HPDE6-E6E7 (cell line): ENCODE data around the gene C17orf114.
"Not testable (repeated sequence)": the region's sequence is repeated elsewhere in the genome, so short reads cannot be mapped to it uniquely, and the experiment has no call there.

Experiments used
- DNase-seq: peaks from one replicate; pipeline ENCODE4 v3.0.0; 2011; ENCODE audit warnings: missing footprints; ENCODE audit errors: extremely low spot score

Gene C17orf114

DNA sequence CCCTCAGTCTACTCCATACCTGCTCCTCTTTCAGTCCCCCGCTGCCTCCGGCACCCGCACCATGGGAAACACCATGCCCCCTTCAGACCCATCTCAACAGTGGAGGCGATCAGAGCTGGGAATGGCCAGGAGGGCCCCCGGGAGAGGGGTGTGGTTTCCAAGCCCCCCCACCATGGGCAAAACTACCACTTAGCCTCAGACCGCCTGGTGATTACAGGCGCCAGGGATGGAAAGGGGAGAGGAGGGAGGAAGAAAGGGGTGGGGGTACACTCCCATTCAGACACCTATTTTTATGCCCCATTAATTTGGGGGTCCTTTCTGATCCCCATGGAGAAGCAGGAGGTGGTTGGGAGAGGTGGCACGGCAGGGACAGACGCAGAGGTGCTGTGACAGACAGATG lies at the start of gene C17orf114:
Gene C17orf114, minus strand, starts transcription at position 101 of the 400 bp plus-strand sequence.
- DNase-seq: no peak

- no peak for DNase-seq
Measured at GRCh38 chr17:4851084-4851483, 49.0 kb upstream of the C17orf114 start.

- peak; percentile 83 for DNase-seq
Measured at GRCh38 chr17:4850246-4850645, 48.1 kb upstream of the C17orf114 start.

- DNase-seq: peak; percentile 78
Measured at GRCh38 chr17:4849011-4849536, 46.9 kb upstream of the C17orf114 start.

DNA sequence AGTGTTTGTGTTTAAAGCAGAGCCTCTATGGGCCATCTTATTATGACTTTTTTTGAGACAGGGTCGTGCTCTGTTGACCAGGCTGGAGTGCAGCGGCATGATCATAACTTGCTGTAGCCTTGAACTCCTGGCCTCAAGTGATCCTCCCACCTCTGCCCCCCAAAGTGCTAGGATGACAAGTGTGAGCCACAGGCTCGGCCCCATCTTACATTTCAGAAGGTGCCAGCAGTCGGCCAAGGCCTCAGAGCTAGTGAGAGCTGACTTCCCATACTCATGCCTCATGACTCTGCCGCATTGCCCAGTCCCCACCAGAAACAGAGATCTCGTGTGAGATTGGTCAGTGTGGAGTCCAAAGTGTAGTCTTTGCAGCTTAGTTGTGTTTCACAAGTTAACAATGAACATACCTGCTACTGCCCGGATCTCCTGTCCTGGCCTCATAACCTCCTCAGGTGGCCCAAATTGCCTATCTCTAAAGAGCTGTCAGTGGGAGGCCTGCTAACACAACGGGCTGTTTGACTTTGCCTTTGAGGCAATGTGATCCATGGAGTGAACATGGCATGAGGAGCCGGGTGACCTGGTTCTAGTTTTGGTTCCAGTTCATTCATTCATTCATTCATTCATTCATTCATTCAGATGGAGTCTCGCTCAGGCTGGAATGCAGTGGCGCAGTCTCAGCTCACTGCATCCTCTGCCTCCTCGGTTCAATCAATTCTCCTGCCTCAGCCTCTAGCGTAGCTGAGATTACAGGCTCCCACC lies 44.7 kb upstream of the C17orf114 start:
- no peak for DNase-seq

GRCh38 chr17:4845118-4845517 lies 43.0 kb upstream of the C17orf114 start:
- DNase-seq: no peak

DNA sequence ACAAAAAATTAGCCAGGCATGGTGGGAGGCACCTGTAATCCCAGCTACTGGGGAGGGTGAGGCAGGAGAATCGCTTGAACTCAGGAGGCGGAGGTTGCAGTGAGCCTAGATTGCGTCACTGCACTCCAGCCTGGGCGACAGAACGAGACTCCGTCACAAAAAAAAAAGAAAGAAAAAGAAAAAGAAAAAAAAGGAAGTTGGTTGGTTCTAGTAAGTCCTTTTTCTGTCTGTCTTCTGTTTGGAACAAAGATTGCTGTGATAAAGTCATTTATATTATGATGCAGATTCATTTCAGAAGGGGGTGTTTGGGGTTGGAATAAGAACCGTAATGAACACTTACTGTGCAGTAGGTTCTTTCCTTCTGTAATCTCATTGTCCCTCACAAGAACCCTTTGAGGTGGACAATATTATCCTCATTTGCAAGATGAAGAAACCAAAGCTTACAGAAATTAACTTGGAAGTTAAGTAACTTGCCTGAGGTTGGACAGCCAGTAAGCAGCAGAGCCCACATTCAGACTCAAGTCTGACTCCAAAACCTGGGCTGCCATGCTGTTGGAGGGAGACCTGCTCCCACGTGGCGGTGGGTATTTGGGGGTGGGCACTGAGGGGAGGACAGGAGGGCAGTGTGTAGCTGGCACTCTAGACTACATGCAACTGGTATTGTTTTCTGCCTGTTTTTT lies 41.3 kb upstream of the C17orf114 start:
- DNase-seq: no peak

- no peak for DNase-seq
Measured at GRCh38 chr17:4842376-4842775, 40.2 kb upstream of the C17orf114 start.

- no peak for DNase-seq
Measured at GRCh38 chr17:4840893-4841242, 38.7 kb upstream of the C17orf114 start.

DNA sequence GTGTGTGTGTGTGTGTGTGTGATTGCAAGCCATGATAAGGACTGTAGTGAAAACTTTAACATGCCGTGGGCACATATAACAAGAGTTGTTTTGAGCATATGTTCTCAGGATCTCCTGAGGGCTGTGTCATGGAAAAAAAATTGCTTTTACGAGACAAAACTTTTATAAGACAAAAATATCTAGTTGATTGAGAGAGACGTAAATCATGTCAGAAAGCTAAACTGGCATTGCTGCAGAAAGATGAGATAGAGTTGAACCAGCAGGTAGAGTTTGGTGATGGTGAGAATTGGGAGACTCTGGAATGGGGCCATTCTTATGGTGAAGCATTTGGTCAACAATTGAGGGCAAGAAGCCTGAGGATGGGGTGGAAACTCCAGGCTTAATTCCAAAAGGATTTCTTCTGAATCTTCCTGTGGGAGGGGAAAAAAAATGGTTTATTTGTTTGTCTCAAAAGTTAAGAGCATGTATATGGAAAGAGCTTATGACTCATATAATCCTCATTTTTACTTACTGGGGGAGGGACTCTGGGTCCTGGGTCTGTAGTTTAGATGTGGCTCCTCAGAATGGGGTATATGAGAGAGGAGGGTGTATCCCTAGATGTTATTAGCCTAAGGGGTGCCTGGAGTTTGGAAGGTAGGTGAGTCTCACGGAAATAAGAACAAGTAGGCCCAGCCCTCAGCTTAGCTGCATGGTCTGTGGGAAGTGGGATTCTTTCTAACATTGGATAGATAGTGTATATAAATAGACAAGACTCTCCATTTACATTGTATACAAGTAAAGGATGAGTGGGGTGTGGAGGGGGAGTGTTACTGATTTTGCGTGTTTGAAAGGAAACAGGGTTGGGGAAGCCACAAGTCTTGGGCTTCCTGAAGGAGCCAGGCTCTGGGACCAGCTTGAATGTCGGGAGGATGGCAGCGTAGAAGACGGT lies 38.1 kb upstream of the C17orf114 start:
- DNase-seq: no peak

- no peak for DNase-seq
Measured at GRCh38 chr17:4839221-4839620, 37.1 kb upstream of the C17orf114 start.

DNA sequence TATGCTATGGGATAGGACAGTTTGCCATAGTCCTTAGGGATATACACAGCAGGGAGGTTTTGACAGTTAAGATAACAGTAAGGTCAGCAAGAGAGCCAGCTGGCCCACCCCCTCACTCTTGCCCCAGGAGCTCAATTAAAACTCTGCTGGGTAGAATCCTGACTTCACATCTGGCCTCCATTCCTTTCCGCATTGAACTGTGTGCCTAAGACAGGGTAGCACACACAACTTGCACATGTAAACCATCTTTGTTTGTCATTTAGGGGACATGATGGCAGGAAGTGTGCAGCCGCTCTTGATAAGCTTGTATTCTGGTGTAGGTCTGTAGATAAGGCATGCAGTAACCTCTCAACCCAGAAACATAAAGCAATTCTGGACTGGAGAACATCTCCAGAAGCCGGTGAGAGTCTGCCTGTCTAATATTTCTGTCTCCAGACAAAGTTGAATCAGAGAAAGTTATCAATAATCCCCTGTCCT lies 36.2 kb upstream of the C17orf114 start:
- no peak for DNase-seq

DNA sequence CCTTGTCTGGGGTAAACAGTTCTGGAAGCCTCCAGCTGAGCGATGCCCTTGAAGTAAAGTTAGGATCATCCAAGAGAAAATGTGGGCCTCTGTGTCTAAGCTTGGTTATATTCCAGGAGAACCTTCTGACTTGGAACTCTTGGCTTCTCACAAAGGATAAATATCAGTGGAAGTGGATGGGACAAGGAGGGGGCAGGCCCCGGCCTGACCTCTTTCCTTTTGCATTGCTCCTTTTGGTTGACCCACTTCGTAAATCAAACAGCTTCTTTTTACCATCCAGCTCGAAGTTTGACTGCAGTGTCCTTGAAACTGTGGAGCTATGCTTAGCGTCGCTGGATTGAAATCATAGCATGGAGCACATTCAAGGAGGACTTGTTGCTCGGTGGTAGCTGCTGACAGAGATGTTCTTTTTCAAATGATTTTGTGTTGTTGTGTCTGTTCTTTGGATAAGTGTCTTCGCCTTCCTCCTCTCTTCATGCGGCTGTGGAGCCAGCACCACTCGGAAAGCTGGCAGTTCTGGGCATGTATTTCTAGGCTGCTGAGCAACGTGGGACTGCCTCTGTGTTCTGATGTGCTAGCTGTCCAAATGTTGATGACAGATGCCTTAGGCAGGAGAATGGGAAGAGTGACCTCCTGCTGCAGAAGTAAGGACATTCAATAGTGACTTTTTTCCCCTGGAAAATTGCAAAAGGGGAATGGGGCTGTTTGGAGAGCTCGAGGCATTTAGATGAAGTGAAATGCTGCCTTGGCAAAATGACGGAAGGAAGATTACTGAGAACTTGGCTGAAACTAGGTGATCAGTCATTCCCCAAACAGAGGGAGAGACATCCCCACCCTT lies 35.6 kb upstream of the C17orf114 start:
- DNase-seq: no peak

GRCh38 chr17:4836221-4836620 lies 34.1 kb upstream of the C17orf114 start:
- no peak for DNase-seq

DNA sequence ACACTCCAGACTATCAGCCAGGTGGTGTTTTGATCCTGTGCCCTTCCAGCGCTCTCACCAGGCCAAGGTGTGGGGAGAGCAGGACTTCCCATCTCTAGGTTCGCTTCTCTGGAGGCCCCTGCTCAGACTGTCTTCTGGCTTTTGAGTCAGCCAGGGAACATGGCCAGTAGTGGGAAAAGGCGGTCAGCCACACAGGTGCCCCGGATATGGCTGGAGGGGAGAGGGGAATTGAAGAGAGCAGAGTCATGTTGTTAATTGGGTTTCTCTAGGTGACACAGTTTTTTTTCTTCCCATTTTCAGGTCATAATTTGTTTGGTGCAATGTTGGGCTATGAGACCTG lies 32.5 kb upstream of the C17orf114 start:
- no peak for DNase-seq

DNA sequence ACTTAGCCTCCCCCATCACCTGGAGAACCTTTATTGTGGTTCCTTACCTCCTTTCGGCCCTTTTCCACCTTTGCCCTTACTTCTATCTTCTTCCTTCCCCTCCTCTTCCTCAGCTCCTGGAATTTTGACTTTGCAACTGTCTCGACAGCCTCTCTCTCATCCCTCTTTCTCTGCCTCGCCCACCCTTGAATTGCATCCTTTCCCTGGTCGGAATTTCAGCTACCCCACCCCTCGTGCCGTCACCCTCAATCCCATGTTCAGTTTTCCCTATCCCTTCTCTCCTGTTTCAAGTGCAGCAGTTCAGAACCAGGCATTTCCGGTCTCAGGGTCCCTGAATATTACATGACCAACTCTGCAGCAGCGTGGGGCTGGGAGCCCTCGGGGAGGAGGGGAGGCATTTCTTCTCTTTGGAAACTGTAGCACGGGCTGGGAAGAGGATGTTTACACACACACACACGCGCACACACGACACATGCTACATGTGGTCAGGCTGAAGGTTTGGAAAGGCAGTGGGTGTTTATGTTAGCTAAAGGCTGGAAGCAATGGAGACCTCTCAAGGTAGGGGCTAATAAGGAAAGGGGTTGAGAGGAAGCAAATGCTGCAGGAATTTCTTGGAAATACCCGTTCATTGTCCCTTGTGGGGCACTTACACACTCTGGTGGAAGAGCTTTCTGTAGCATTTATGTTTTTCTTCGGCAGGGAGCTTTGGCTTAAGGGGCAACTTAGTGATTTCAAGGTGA lies 32.0 kb upstream of the C17orf114 start:
- DNase-seq: no peak

DNA sequence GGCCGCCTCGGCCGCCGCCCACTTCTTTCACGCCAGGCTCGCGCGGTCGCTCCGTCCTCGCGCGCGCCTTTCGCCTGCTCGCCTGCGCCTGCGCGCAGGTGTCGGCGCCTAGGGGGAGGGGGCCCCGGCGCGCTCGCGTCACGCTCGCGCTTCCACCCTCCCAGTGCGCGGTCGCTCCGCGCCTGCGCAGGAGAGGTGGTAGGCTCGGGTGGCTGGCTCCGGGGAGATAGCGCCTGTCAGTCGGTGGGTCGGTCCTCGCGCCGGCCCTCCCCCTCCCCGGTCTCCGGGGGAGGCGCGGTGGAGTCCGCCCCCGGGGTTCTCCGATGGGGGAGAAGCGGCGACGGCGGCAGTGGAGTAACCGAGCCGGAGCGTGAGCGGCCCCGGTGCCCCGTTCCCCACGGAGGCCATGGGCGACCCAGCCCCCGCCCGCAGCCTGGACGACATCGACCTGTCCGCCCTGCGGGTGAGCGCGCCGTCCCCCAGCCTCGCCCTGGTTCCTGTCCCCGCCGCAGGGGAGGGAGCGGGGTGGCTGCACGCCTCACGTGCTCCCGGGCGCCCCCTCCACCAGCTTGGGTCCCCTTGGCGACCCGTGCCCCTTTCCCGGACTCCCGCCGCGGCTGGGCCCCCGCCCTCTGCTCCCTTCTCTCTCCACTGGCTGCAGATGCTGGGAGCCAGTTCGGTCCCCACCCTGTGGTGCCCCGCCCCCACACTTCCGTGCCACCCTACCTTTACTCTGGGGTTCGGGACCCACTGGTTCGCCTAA lies 31.2 kb upstream of the C17orf114 start, which contains the start of gene MINK1:
Gene MINK1, plus strand, starts transcription at position 163 of the 763 bp plus-strand sequence. Its CDS starts 244 bp downstream, at position 407.
- DNase-seq: peak; percentile 98

DNA sequence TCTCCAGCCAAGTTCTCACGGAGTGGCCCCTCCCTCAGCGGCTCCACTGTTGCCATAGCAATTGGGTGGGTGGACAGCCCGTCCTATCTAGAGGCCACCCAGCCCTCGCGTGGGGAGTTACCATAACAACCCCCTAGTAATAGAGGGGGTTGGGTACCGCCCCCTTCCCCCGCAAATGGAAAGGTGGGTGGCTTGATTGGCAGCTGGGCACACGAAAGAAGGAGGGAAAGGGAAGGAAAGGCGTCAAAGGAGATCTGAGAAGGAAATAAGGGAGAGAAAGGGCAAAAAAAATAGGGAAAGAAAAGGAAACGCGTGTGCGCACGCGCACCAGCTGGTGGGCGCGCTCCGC lies 30.7 kb upstream of the C17orf114 start:
- not testable (repeated sequence) for DNase-seq

GRCh38 chr17:4827399-4827798 lies 25.3 kb upstream of the C17orf114 start:
- no peak for DNase-seq
